UCSD-AML1 (cell line): Measurements from ENCODE around the gene GABRB2.
"Not testable (repeated sequence)": the region's sequence is repeated elsewhere in the genome, so short reads cannot be mapped to it uniquely, and the experiment has no call there.

ENCODE experiments used
- DNase-seq: peaks from one replicate; lab custom pipeline; 2025; ENCODE audit not compliant: unreplicated experiment; lab: John Stamatoyannopoulos, UW

GABRB2 gene

DNA sequence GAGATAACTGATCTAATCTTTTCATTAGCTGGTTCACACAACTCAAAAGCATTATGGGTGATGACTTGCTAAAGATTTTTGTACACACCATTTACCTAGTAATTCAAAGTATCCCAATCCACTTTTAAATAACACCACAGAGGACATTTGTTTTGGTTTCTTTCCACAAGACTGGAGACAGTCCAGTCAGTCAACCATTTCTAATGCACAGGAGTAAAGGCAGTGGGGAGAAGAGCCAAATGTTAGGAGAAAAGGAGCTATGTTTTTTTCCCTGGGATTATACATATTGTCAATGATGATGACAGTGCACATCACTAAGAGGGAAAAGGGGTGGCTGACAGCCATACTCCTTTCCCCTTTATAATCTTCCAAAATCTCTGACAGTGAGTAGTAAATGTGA is 240.9 kb downstream of the GABRB2 start:
- no peak for DNase-seq

DNA sequence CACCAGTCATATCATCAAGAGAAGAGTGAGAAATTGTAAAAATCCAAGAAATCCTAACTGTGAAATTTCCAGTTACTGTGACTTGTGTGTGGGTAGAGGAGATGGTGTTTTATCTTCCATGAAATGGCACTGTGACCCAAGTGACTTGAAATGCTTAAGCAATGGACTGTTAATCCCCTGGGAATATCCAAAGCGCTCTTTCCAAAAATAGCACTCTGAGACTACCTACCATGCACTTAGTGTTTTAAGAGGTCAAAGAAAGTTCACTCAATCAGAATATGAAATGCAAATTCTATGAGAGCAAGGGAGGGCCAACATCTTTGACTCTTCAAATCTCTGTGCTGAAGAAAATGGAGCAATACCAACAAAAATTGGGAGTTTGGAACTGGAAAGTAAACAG is 244.0 kb downstream of the GABRB2 start:
- DNase-seq, result no peak

DNA sequence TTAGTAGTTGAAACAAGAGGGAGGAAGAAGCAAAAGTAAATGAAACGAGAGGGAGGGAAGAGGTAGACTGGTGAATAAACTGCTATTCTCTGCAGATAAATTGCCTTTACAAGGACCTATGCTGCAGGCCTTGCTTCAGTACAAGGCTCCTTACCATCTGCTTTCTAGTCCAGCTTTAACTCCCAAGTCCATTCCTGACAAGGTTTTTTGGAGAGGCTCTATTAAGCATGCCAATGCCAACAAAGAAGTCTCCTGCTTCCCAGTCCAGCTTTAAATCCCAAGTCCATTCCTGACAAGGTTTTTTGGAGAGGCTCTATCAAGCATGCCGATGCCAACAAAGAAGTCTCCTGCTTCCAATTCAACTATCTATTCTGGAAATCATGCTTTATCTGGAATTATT is 244.9 kb downstream of the GABRB2 start:
- DNase-seq, result no peak

DNA sequence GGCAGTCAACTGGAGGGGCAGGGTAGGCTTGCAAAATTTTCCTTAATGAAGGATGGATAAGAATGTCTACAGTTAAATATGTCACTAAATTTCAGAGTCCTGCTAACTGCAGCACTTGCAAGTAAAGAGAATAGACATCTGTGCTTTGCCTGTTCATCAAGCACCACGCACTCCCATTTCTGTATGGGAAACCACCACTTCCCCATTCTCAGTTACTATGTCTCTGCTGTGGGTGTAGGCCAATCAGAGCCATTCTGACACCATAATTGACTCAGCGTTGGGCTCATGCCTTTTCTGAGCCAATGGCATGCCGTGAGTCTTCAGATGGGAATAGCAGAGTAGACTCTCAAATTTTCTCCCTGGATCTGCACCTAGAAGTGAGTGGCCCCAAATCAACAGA is 247.5 kb downstream of the GABRB2 start:
- no peak for DNase-seq

DNA sequence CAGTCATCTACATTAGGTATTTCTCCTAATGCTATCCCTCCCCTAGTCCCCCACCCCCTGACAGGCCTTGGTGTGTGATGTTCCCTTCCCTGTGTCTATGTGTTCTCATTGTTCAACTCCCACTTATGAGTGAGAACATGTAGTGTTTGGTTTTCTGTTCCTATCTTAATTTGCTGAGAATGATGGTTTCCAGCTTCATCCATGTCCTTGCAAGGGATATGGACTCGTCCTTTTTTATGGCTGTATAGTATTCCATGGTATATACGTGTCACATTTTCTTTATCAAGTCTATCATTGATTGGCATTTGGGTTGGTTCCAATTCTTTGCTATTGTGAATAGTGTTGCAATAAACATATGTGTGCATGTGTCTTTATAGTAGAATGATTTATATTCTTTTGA is 249.1 kb downstream of the GABRB2 start:
- not testable (repeated sequence) for DNase-seq

DNA sequence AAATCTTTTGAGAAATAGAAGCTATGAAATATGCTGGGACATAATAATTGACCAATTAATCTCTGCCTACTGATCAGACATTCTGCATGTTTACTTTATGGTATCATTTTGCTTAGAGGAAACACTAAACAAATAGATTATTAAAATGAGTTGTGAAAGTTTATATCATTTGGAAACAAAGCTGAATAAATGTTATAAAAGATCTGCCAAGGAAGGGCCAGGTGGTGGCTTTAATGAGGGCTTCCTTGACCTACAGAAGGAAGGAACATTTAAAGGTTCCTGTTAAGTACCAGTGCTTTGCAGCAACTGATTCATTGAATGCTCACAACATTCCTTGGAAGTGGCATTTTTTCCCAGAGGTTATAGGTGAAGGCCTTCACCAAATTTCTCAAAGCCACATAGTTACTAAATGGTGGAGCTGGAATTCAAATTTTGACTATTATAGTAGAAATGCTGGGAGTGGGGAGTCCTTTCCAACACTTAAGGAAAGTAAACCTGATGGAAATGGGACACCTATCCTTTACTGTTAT is 250.7 kb downstream of the GABRB2 start:
- no peak for DNase-seq

DNA sequence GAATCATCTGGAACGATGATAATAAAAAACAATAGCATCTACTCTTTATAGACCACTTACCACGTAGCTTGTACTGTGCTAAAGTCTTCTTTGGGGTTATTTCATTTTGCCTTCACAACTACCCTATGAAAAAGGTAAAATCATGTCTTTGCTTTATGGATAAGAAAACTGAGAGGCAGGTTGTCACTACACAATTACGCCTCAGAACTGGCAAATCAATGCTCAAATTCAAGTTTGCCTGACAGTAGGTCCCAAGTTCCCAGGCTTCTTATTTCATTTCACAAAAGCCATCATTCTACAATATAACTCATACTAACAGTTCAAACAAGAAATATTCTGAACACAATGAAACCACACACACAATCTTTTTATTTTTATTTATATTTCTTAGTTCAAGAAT is 258.5 kb downstream of the GABRB2 start:
- no peak for DNase-seq

DNA sequence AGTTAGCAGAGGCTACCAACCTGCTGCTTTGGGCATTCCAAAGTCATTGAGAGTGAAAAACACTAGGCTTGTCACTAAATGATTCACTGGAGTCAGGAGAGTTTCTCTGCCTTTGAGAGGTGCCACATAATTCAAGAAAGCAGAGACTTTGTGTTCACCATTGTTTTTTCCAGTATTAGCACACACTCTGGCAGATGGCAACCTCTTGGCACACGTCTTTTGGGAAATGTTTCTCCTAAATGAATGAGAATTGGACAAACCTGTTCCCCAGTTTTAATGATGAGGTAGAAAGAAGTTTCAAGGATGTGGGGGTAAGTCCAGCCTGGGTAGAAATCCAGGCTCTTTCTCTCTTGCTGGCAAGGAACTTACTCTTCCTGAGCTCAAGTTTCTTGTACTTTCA is 259.1 kb downstream of the GABRB2 start:
- DNase-seq, result no peak

DNA sequence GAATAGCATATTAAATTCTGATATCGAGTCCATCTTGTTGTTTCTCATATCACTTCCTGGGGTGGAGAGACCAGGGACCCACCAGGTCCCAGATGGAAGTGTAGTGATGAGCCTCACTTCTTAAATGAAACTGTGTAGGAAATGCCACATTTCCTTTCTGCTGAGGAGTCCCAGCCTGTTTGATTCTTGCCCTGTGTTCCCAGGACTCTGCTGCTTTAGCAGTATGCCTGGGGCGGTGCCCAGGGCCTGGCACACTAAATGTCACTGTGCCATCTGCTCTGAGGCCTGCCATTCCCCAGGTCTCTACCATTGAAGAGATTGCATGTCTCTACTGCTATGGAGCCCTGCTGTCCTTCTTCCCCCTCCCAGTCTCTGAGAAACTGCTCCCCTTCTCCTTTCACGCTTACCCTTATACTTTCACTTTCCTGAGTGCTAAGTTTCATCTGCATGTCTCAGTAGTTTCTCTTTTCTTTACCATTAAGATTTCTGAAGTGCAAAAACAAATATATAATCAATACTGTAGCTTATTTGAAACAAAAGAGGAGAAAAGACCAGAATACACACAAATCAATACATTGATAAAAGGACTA is 260.4 kb downstream of the GABRB2 start:
- no peak for DNase-seq

DNA sequence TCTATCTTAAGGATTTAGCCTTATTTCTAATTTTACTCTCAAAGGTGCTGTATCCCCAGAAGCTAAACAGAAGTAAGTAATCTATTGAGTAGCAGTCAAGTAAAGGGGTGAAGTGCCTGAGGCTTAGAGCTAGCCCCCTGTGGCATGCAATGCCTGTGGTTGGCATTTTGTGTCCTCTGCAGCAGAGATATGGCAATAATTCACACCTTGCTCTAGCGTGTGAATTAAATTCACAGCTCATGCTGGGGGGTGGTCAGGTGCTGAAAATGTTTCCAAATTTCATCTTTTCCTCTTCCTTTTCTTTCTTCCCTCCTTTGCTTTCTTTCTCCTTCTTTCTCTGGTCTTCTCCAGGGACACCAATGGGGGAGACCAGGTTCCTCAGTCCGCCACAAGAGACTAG is 262.1 kb downstream of the GABRB2 start:
- no peak for DNase-seq

DNA sequence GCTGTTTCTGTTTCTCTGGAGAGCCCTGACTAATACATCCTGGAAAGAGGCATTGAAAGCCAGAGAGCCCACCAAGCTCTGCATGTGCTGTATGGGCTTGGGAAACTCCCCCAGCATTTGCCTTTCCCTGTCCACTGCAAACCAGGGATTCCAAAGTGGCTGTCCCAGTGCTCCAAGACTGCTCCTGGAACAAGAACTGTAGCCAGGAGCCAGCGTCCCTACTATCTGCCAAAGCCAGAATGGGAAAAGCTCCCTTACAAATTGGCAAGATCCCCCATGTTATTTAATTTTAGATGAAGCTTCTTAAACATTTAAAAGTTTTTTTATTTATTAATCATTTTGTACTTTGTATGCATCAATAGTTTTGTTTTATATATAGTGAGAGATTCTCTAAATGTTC is 263.2 kb downstream of the GABRB2 start:
- no peak for DNase-seq

DNA sequence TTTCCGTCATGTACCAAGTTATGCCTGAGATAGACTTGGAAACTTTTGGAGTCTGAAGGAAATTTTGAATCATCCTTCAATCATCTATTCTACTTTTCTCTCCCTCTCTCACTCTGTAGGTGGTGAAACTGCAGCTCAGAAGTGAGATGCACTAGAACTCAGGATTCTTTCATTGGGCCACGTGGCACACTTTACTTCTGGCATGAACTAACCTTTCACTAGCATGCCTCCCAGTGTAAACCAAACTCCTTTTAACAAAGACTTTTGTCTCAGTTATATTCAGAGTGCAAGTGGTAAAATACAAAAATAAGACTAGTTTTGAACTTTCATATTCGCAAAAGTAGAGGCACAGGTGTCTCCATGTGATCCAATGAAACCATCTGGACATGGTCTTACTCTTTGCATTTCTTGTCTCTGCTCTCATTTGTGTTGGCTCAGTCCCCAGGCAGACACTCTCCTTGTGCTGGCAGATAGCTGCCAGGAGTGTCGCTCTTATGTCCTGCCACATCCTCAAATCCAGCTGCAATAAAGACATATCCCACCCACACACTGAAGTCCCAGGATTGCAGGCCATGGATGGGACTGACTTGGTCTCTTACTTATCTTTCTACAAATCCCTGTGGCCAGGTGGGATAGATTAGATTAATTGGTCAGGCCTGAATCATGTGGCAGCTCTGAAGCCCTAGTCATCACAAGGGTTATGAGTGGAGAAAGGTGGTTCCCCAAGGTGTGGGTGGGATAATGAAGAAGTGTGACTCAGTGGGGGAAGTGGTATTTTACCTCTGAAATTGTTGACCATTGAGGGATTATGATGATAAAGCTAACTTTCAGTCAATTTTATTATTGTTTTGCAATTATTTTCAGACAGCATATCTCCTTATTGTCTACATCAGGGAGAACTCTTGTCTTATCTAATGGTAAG is 267.5 kb downstream of the GABRB2 start:
- no peak for DNase-seq

DNA sequence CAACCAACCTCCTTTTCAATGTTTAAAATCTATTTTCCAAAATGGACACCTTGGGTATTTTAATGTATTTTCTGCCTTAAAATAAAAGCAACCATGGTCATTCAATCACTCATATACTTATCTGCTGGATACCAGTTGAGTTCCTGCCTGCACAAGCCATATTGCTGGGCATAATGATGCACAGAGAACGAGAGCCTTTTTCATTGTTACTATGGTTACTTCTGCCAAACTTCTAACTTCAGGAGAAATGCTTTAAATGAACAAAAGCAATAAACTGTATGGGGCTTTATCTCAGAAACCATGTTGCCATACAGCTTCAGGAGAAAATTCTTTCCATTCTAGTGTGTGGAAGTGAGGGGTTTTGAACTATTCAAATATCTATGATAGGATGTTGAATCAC is 269.5 kb downstream of the GABRB2 start:
- no peak for DNase-seq

DNA sequence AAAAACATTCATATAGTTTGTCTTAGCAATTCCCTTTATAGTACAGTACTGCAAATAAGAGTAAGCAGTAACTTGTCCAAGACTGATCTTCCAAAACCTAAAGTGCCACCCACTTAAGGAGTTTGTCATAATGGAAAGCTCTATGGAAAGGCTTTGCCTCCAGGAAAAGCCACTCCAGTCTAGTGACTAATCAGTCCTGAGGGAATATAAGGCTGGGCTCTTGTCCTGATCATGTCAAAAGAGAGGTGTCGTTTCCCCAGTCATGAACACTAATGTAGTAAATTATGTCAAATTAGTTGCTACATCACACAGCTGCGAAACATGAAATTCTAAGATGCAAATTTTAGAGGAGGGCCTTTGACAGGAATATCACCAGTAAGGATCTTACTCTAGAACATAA is 271.6 kb downstream of the GABRB2 start:
- DNase-seq, result no peak

DNA sequence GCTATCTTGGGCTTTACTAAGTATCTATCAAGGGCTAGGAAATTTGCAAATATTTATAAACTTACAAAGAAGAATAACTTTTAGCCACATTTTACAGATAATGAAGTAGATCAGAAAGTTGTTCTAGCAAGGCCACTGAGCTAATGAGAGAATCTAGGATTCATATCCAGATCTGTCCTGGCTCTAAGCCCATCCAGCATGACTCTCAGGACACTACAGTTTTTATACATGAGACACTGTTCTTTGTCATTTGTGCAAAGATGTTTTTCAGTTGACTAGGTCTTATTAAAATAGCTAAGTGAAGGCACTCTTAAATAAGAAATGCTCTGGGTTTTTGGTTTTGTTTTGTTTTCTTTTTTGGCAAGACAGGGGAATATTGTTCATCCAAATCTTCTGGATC is 273.1 kb downstream of the GABRB2 start:
- no peak for DNase-seq

DNA sequence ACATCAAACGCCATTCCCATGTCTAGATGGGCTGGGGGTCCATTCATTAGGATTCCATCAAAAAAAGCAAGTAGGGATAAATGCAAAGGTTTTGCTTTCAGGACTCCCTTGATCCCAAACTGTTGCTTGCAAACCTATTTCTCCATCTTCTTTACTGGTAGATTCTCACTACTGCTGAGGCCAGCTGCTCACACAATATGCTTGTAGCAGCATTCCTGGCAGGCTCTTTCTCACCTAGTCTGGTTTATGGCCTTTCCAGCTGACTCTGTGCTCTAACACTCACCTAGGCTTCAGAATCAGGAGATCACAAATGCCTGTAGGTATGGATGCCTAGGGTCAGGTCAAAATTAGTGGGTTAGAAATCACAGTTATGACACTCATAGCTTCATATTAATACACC is 274.7 kb downstream of the GABRB2 start:
- DNase-seq, result no peak

DNA sequence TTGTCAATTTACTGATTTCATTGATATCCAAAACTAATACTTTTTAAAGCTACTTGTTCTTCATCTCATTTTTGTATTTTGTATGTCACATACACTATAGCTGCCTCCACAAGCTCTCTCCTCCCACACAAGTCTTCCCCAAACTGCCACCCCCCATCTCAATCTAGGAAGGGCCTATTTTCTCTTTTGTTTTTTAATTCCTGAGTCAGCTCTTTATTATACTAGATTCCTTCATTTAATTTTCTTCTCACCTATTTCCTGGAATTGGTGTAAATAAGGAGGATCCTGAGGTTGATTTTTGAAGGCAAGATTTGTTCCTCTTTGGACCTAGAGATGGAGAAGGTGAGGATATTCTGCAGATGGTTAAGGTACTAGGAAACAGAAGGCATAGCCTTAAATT is 277.4 kb downstream of the GABRB2 start:
- no peak for DNase-seq

DNA sequence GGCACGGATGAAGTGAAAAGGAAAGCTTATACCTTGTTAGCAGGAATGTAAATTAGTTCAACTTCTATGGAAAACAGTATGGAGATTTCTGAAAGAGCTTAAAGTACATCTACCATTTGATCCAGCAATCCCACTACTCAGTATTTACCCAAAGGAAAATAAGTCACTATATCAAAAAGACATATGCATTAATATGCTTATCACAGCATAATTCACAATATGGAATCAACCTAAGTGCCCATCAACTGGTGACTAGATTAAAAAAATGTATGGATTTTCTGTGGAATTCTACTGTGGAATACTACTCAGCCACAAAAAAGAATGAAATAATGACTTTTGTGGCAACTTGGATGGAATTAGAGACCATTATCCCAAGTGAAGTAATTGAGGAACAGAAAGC is 279.6 kb downstream of the GABRB2 start:
- DNase-seq, result no peak

DNA sequence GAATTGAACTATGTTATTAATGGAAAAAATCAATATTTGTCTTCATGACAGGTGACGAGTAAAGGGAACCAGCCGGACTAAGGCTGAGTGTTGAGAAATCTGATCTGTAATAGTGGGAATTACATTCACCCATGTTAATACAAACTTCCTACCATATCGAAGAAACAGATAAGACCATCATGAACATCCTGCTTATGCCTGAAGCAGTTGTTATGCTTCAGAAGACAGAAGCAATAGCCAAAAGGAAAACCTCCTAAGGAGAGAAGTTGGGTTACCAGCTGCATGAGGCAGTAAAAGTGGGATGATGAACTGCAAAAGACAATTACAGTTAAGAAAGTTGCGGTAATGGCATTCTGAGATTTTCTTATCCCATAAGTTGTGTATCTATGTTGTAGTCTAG is 281.5 kb downstream of the GABRB2 start:
- DNase-seq, result no peak

DNA sequence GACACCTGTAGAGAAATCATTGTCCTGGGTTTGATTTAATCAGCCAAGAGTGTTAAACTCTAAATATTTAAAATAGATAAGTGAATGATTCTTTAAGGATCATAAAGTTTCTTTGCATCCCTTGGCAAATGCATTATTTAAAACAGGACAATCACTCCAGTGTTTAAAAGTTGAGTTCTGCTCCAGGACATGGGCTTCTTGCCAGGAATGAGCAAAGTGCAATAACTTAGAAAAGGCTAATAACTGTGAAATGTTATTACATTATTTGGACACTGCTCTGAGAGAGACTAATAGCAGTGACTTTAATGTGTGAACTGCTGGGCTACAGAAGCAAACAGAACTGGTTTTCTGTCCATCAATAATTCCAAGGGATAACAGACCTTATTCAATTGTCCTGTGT is 283.3 kb downstream of the GABRB2 start:
- no peak for DNase-seq

DNA sequence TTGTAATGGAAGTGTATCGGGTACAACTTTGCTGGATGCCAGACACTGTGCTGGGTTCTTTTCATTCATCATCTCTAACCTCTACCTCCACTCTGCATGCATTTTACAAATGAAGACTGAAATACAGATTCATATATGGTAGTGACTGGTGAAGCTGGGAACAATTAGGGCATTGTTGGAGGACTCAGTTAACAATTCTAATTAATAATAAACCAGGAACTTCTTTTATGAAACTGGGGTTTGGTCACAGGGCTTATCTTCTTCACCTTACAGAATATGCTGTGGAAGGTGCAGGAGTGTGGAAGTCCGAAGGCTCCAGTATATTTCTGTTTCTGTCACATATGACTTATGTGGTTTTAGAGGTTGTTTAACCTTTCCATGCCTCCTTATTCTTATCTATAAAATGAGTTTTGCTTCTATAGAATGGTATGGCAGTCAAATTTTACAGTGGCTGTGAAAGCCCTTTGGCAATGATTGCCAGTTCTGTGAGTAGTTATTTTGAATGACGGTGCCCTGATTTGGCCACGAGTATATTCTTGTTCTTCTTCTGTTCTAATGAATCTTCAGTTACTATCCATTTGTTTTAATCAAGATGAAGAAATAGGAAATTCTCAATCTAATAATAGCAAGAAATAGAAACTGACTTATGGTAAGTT is 284.7 kb downstream of the GABRB2 start:
- no peak for DNase-seq

DNA sequence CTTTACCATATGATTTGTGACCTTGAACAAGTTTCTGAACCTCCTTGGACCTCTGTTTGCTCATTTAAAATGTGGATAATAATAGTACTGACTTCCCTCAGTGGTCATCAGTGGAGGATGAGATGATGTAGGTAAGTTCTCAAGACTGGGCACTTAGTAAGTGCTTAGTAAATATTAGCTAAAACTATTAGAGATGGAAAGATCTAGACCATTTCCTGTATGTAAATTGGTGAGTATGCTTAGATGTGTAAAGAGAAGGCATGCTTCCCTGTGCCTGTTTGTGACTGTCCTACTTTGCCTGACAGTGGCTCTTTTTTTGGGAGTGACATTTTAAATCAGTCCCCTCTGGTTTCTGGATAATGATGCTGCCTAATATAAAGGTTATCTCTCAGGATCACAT is 288.1 kb downstream of the GABRB2 start:
- no peak for DNase-seq
